ENCODE data around the gene DBN1.

DBN1 gene

GRCh38 chr5:177504086-177505056 lies 30.9 kb upstream of the DBN1 start:
- no peak for DNase-seq

- no peak for DNase-seq
Measured at GRCh38 chr5:177503351-177504085, 30.1 kb upstream of the DBN1 start.

GRCh38 chr5:177502886-177503285 lies 29.5 kb upstream of the DBN1 start:
- DNase-seq: no peak

GRCh38 chr5:177501874-177502678 lies 28.6 kb upstream of the DBN1 start:
- no peak for DNase-seq

GRCh38 chr5:177500685-177501522 lies 27.5 kb upstream of the DBN1 start:
- peak; percentile 56 for DNase-seq

GRCh38 chr5:177499842-177500241 lies 26.4 kb upstream of the DBN1 start:
- DNase-seq: no peak

- DNase-seq: no peak
Measured at GRCh38 chr5:177498013-177498787, 24.8 kb upstream of the DBN1 start.

- DNase-seq: peak; percentile 70
Measured at GRCh38 chr5:177497292-177498012, 24.0 kb upstream of the DBN1 start, which contains the start of gene PDLIM7. PDLIM7 (minus strand) TSS chr5:177497604; CDS start chr5:177496512, 1,092 bp downstream.

- peak; percentile 38 for DNase-seq
Measured at GRCh38 chr5:177496727-177497291, 23.4 kb upstream of the DBN1 start.

- DNase-seq: no peak
Measured at GRCh38 chr5:177496070-177496726, 22.8 kb upstream of the DBN1 start.

GRCh38 chr5:177495243-177496060 lies 22.0 kb upstream of the DBN1 start:
- DNase-seq: no peak

GRCh38 chr5:177494346-177495195 lies 21.1 kb upstream of the DBN1 start:
- DNase-seq: no peak

GRCh38 chr5:177493795-177494345 lies 20.4 kb upstream of the DBN1 start:
- DNase-seq: no peak

GRCh38 chr5:177492841-177493240 lies 19.4 kb upstream of the DBN1 start:
- no peak for DNase-seq

GRCh38 chr5:177491983-177492746 lies 18.7 kb upstream of the DBN1 start:
- no peak for DNase-seq

- no peak for DNase-seq
Measured at GRCh38 chr5:177491429-177491945, 18.1 kb upstream of the DBN1 start.
